CD14-positive monocyte (primary cell): ENCODE data around the gene DUS1L. TPM values are rescaled to one million over a fixed set of nuclear protein-coding genes. Genes with fewer than 3 reads are reported as not detected.

ENCODE experiments used
- DNase-seq, 3 donors: peaks; one replicate each; pipeline ENCODE4 v3.0.0-alpha.2; 2011 to 2022
- H2AFZ ChIP-seq: 2 replicates; pipeline ENCODE4 v1.6.0; 2012; ENCODE audit warnings: mild to moderate bottlenecking, low read depth, low read length, inconsistent platforms; ENCODE audit not compliant: insufficient read depth, poor library complexity, severe bottlenecking
- H3K27ac ChIP-seq, 2 donors: 1 replicate in 1 of 2; 2 replicates in 1 of 2; pipeline ENCODE4 v1.5.1; 2012 to 2013; ENCODE audit warnings: low read length in 2 of 2, control low read depth in 1 of 2, inconsistent platforms in 1 of 2, low read depth in 1 of 2, mild to moderate bottlenecking in 1 of 2
- H3K27me3 ChIP-seq, 2 donors: one replicate each; pipeline versions ENCODE4 v1.6.0 to v1.6.1; 2011 to 2013; ENCODE audit warnings: low read length in 2 of 2; ENCODE audit not compliant: control insufficient read depth in 2 of 2, insufficient read depth in 2 of 2
- H3K36me3 ChIP-seq, 2 donors: replicated peaks in 1 of 2; 1 replicate in 1 of 2; 2 replicates in 1 of 2; pipeline versions ENCODE4 v1.5.1 to v1.6.1; 2012 to 2013; ENCODE audit warnings: low read length in 2 of 2, control low read depth in 1 of 2, inconsistent platforms in 1 of 2, mild to moderate bottlenecking in 1 of 2; ENCODE audit not compliant: insufficient read depth in 2 of 2, control insufficient read depth in 1 of 2
- H3K4me1 ChIP-seq, 2 donors: 1 replicate in 1 of 2; 2 replicates in 1 of 2; pipeline versions ENCODE4 v1.5.1 to v1.6.1; 2012 to 2013; ENCODE audit warnings: low read length in 2 of 2, control low read depth in 1 of 2, inconsistent platforms in 1 of 2, mild to moderate bottlenecking in 1 of 2, moderate library complexity in 1 of 2; ENCODE audit not compliant: insufficient read depth in 2 of 2, control insufficient read depth in 1 of 2
- H3K4me2 ChIP-seq: replicated peaks from 2 replicates; pipeline ENCODE3; 2012; ENCODE audit warnings: low read length, moderate library complexity, mild to moderate bottlenecking; ENCODE audit not compliant: poor library complexity, severe bottlenecking; ENCODE audit errors: extremely low read depth
- H3K4me3 ChIP-seq, 3 experiments: fragments of 200-600 bp in 1 of 3; sonication (generic) in 1 of 3; replicated peaks in 1 of 3; 1 replicate in 2 of 3; 2 replicates in 1 of 3; pipeline ENCODE4 v1.5.1; 2011 to 2013; ENCODE audit warnings: low read length in 3 of 3, mild to moderate bottlenecking in 3 of 3, control low read depth in 2 of 3, low read depth in 2 of 3, inconsistent platforms in 1 of 3, moderate library complexity in 1 of 3
- H3K79me2 ChIP-seq: 2 replicates; pipeline ENCODE4 v1.6.0; 2012; ENCODE audit warnings: mild to moderate bottlenecking, control low read depth, inconsistent platforms, low read length, moderate library complexity; ENCODE audit not compliant: insufficient read depth
- H3K9ac ChIP-seq: 2 replicates; pipeline ENCODE4 v1.6.0; 2017; ENCODE audit warnings: low read length, mild to moderate bottlenecking; ENCODE audit not compliant: insufficient read depth, poor library complexity, severe bottlenecking
- H3K9me3 ChIP-seq, 2 donors: replicated peaks in 1 of 2; 1 replicate in 1 of 2; 2 replicates in 1 of 2; pipeline versions ENCODE4 v1.5.1 to v1.6.1; 2012 to 2013; ENCODE audit warnings: low read length in 2 of 2, control low read depth in 1 of 2; ENCODE audit not compliant: control insufficient read depth in 1 of 2, insufficient read depth in 1 of 2
- H4K20me1 ChIP-seq: 2 replicates; pipeline ENCODE4 v1.6.0; 2012; ENCODE audit warnings: mild to moderate bottlenecking, low read length, control low read depth, moderate library complexity; ENCODE audit not compliant: insufficient read depth
- H3K27ac Mint-ChIP-seq, 7 donors: one replicate each; pipeline ENCODE4 v1.8.0; 2020; ENCODE audit warnings: mild to moderate bottlenecking in 7 of 7, mixed read lengths in 7 of 7, moderate library complexity in 6 of 7, inconsistent platforms in 2 of 7
- H3K27me3 Mint-ChIP-seq, 3 donors: one replicate each; pipeline ENCODE4 v1.8.0; 2021 to 2022; ENCODE audit warnings: low read depth in 3 of 3, mild to moderate bottlenecking in 3 of 3, mixed read lengths in 3 of 3, moderate library complexity in 3 of 3, inconsistent platforms in 1 of 3
- H3K36me3 Mint-ChIP-seq, 2 donors: one replicate each; pipeline ENCODE4 v1.8.0; 2020; ENCODE audit warnings: mixed read lengths in 2 of 2, inconsistent platforms in 1 of 2, mild to moderate bottlenecking in 1 of 2
- H3K4me1 Mint-ChIP-seq: one replicate; pipeline ENCODE4 v1.8.0; 2020; ENCODE audit warnings: mild to moderate bottlenecking, mixed read lengths
- H3K4me3 Mint-ChIP-seq, 2 donors: one replicate each; pipeline ENCODE4 v1.8.0; 2020; ENCODE audit warnings: mild to moderate bottlenecking in 2 of 2, mixed read lengths in 2 of 2, moderate library complexity in 1 of 2
- H3K9me3 Mint-ChIP-seq, 7 donors: one replicate each; pipeline ENCODE4 v1.8.0; 2020 to 2022; ENCODE audit warnings: mixed read lengths in 7 of 7, mild to moderate bottlenecking in 6 of 7, moderate library complexity in 6 of 7, inconsistent platforms in 2 of 7
- CTCF ChIP-seq: fragments of 200-600 bp; IDR thresholded peaks from one replicate; pipeline ENCODE4 v1.8.0; 2022; ENCODE audit warnings: antibody characterized with exemption, mild to moderate bottlenecking
- WGBS: methylation state at CpG from one replicate; pipeline ENCODE4 v1.1.5; 2013; ENCODE audit warnings: missing lambda C conversion rate; ENCODE audit not compliant: insufficient coverage; 5-methylcytosine and 5-hydroxymethylcytosine counted together
- intact Hi-C, 2 donors: fragments of 100-400 bp; cut with micrococcal nuclease; formaldehyde crosslinking; loops; one replicate each; pipeline versions ENCODE4 v1.15.0 to v1.15.1; 2023
- polyA plus RNA-seq, 3 donors: library from polyadenylated mRNA; depleted of rRNA in 1 of 3; unstranded in 2 of 3; stranded (reverse) in 1 of 3; fragments of 300-500 nt in 2 of 3; fragments of >200 nt in 1 of 3; fragmentation: Illumina TruSeq in 2 of 3; gene quantifications; 1 replicate in 2 of 3; 2 replicates in 1 of 3; pipeline ENCODE4 v1.2.3, GENCODE V29; 2012 to 2021

Gene DUS1L
- polyA plus RNA-seq, 3 donors: 23.9 to 175 (median 47.6) TPM

GRCh38 chr17:82053556-82054263, 11.9 kb downstream of the DUS1L start:
- no peak overlapping the region for H3K4me2 ChIP-seq

GRCh38 chr17:82053130-82053529, 12.5 kb downstream of the DUS1L start:
- Histone ChIP-seq H3K27me3 (no peaks in the 10 kb centered on the region), H3K79me2 (peaks cover 24% of the 10 kb centered on the region), H3K4me2 (peak overlapping the region; percentile 97), H3K27ac (no peak overlapping the region), H3K4me3 (peak overlapping the region in 1 of 3 experiments; percentile 88), H3K36me3 (peaks cover 52 to 63% of the 10 kb centered on the region in 2 donors), H2AFZ (no peak overlapping the region), H3K9ac (no peak overlapping the region), H4K20me1 (peaks cover 23% of the 10 kb centered on the region), H3K9me3 (no peaks in the 10 kb centered on the region), H3K4me1 (peaks cover 20 to 29% of the 10 kb centered on the region in 2 donors)
- 97% methylated on average over 19 of the region's 19 CpGs for WGBS
- no peaks in the 10 kb centered on the region for H3K27me3 Mint-ChIP-seq
- TF ChIP-seq CTCF: no peak
- intact Hi-C loops: loop anchor here in 1 of 2 donors (5.0 kb wide), 1 partner anchor 44 kb away; the partner anchor contains the start of gene FASN
- H3K9me3 Mint-ChIP-seq: no peaks in the 10 kb centered on the region
- peaks cover 23 to 64% of the 10 kb centered on the region in 2 donors for H3K36me3 Mint-ChIP-seq
- H3K27ac Mint-ChIP-seq: peak overlapping the region in 1 of 7 donors; percentile 18
- DNase-seq: no peak
- H3K4me3 Mint-ChIP-seq: peak overlapping the region; percentile 76 to 85
- H3K4me1 Mint-ChIP-seq: peaks cover 19% of the 10 kb centered on the region

More at GRCh38 chr17:82053556-82054263, 11.9 kb downstream of the DUS1L start:
- Histone ChIP-seq H2AFZ (no peak overlapping the region), H3K27me3 (no peaks in the 10 kb centered on the region), H3K27ac (no peak overlapping the region), H3K36me3 (peaks cover 55 to 64% of the 10 kb centered on the region in 2 donors), H3K9ac (no peak overlapping the region), H3K4me1 (peaks cover 20 to 29% of the 10 kb centered on the region in 2 donors), H3K4me3 (no peak overlapping the region), H3K9me3 (no peaks in the 10 kb centered on the region), H3K79me2 (peaks cover 24% of the 10 kb centered on the region), H4K20me1 (peaks cover 23% of the 10 kb centered on the region)
- H3K9me3 Mint-ChIP-seq: no peaks in the 10 kb centered on the region
- 98% methylated on average over 23 of the region's 28 CpGs for WGBS
- H3K27ac Mint-ChIP-seq: peak overlapping the region in 1 of 7 donors; percentile 5
- H3K27me3 Mint-ChIP-seq: no peaks in the 10 kb centered on the region
- no peak for TF ChIP-seq CTCF
- no peak for DNase-seq
- peaks cover 24 to 66% of the 10 kb centered on the region in 2 donors for H3K36me3 Mint-ChIP-seq
- H3K4me3 Mint-ChIP-seq: no peak overlapping the region
- peaks cover 19% of the 10 kb centered on the region for H3K4me1 Mint-ChIP-seq
- intact Hi-C loops: loop anchor here in 1 of 2 donors (5.0 kb wide), 1 partner anchor 44 kb away; the partner anchor contains the start of gene FASN
